Measurements from ENCODE around the gene ERC2.

ERC2 gene

GRCh38 chr3:55903680-55904079 is 564.6 kb downstream of the ERC2 start:
- DNase-seq, result no peak

- no peak for DNase-seq
Measured at GRCh38 chr3:55902221-55902900, 565.9 kb downstream of the ERC2 start.

GRCh38 chr3:55899887-55900286 is 568.4 kb downstream of the ERC2 start:
- no peak for DNase-seq

- no peak for DNase-seq
Measured at GRCh38 chr3:55897573-55898224, 570.6 kb downstream of the ERC2 start.

DNA sequence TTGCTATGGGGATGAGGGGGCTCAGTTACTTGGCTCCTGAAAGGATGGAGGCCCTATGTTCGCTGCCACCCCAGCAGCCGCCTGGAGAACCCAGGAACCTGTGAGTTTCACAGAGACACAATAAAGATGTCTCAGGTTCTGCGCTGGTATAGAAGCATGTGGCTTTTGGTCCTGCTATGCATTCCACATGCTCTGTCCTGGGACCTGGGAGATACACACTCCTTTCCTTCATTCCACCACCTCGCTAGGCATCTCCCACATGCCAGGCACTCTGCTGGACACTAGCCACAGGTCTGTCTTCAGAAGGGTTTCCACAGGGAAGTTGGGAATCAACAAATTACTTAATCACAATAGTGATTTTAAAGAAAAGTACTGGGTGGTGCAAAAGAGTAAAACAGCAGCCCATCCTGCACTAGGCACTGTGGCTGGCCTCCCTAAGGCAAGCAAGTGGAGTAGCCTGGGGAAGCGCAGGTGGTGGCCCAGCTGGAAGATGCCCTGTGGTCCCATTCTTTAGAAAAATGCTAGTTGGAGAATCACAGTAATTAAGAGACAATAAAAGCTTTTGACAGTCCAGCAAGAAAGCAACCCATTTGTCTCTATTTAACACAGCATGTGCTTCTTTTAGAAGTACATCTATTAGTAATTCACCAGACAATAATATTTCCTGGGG is 572.2 kb downstream of the ERC2 start:
- peak; percentile 79 for DNase-seq

- DNase-seq, result no peak
Measured at GRCh38 chr3:55894605-55895004, 573.7 kb downstream of the ERC2 start.

DNA sequence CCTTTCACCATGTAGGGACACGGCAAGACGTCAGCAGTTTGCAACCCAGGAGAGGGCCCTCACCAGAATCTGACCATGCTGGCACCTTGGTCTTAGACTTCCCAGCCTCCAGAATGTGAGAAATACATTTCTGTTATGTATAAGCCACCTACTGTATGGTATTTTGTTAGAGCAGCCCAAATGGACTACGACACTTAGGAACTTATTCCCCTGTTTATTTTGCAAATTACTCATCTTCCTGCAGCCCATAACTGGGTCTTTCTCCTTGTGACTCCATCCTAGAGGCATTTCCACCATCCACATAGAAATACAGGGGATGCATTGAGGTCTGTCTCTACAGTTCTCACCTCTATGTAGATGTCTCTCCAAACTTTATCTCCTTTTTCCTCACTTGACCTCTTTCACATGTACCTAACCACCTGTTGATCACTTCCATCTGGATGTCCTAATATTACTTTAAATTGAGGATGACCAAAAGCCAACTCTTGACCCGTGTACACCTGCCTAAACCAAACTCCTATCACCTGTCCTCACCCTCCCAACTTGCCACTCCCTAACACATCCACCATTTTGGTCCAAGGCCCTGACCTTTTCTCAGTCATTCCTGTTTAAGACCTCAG is 575.1 kb downstream of the ERC2 start:
- DNase-seq, result no peak

GRCh38 chr3:55891106-55891505 is 577.2 kb downstream of the ERC2 start:
- no peak for DNase-seq

GRCh38 chr3:55888282-55888885 is 579.9 kb downstream of the ERC2 start:
- DNase-seq, result no peak

- no peak for DNase-seq
Measured at GRCh38 chr3:55885721-55886120, 582.5 kb downstream of the ERC2 start.

DNA sequence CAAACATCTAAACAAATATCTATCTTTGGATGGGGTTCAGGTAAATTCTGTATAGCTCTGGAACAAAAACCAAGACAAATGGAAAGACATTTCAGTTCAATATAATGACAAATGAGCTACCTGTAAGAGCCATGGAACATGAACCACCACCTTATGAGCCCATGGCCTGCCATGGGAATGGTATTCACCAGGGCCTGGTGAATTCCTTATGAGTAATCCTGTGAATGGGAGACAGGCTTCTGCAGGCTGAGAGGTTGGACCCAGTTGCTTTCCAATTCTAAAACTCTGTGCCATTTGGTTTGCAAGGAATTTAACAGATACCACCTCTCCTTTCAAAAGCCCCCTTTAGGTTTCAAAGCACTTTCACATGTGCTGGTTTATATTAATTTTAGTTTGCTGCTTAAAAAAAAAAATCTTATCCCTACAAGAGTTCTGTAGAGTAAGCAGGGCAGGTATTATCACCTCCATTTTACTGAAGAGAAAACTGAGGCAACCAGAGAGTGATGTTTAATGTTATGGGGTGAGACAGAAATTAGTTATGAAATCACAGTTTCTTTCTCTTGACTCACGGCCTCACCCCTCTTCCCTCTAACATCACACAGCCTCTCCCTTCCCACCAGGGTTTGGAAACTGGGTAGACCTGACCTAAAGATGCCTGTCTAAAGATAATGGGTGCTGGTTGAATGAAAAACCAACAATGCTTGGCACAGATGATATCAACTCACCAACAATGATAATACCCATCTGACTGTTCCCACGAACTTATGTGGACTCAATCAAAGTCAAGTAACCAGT is 583.6 kb downstream of the ERC2 start:
- DNase-seq, result no peak

DNA sequence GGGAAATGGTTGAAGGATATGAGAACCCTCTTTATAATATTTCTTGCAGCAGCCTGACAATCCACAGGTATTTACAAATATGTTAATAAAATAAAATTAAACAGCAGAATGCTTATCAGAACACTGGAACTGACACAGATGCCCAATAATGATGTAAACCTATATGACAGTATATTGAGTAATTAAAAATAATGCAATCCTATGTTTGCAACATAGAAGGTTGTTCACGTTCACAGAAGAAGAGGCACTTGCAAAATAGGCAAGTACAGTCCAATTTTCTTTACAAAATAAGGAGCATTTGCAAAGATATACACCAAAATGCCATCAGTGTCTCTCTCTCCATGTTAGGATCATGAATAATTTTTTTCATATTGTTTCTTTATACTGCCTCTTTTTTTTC is 584.2 kb downstream of the ERC2 start:
- no peak for DNase-seq

DNA sequence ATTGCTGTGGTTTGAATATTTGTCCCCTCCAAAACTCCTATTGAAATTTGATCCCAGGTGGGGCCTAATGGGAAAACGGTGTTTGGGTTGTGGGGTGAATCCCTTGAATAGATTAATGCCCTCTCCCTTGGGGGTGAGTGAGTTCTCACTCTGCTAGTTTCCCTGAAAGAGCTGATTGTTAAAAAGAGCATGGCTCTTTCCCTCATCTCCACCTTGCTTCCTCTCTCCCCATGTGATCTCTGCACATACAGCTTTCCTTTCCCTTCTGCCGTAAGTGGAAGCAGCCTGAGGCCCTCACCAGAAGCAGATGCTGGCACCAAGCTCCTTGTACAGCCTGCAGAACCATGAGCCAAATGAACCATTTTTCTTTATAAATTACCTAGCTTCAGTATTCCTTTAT is 586.3 kb downstream of the ERC2 start:
- DNase-seq, result no peak

GRCh38 chr3:55880357-55880756 is 587.9 kb downstream of the ERC2 start:
- no peak for DNase-seq

DNA sequence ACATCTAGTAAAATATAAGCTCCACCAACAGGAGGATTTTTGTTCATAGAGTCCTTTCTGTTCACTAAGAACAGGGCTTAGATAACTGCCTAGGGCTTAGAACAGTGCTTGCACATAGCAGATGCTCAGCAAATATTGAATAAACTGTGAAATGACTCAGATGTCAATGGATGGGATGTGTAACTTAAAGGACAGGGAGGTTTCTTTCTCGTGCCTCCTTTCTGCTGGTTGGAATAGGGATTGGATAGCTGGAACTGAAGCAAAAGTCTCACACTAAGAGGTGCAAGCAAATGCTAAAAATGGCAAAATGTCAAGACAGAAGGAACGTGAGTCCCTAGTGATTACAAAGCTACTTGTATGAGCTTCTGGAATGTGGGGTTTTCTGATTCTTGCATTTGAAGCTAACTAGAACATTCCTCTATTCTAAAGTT is 588.4 kb downstream of the ERC2 start:
- DNase-seq, result no peak

- no peak for DNase-seq
Measured at GRCh38 chr3:55877703-55878102, 590.6 kb downstream of the ERC2 start.

GRCh38 chr3:55876560-55876959 is 591.7 kb downstream of the ERC2 start:
- peak; percentile 34 for DNase-seq

DNA sequence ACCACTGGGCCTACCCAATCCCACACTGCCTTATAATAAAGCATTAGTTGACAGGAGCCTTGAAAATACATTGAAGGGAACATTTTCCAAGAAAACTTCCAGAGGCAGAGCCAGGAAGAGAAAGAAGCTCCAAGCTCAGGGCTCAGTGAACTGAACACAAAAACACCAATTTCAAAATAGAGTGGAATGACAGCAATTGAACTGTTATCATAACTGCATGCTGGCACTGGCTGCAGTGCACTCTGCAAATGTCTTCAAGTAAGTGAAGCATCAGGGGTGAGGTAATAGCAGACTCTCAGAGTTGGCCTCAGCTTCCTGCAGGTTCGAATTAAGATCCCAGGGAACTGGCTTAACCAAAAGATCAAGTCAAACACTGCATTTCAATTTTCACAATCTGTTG is 593.2 kb downstream of the ERC2 start:
- no peak for DNase-seq

DNA sequence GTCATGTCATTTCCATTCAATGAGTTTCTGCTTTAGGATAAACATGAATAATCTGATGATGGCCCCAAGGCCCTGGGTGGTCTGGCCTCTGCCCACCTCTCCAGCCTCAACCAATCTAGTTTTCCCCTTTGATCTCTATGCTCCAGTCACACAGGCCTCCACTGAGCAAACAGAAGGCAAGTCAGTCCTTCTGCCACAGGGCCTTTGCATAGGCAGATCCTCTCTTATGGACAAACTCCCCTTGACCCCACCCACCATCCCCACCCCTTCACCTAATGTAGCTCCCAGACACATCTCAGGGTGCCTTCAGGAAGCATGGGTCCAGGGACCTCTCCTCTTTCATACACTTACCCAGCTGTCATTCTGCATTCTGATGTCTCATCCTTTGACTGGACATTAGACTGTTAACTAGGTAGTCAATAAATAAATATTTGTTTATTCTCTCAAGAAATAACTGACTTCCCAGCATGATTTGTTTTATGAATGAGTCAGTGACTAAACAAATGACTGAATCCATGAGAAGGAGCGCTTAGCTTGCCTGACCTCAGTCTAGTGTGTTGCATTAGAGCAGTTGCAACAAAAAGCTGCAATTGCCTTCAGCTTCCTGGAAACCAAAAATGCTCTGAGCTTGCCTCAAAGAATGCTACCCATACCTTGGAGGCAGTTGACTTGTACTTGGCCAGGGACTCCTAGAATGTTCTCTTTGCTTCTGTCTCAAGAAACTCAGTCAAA is 594.6 kb downstream of the ERC2 start:
- no peak for DNase-seq

GRCh38 chr3:55870594-55870993 is 597.7 kb downstream of the ERC2 start:
- DNase-seq, result peak; percentile 22

GRCh38 chr3:55868347-55868746 is 599.9 kb downstream of the ERC2 start:
- DNase-seq, result no peak

- no peak for DNase-seq
Measured at GRCh38 chr3:55863028-55863427, 605.2 kb downstream of the ERC2 start.

All from COR-L47 (cell line).